Measurements from ENCODE around the gene PSMC2.

- TF ChIP-seq CTCF (IDR thresholded peaks at IDR 0.05) (no peak), POLR2A (IDR thresholded peaks at IDR 0.05) (no peak)
Observed at GRCh38 chr7:103343758-103344452, 3.5 kb upstream of the PSMC2 start.

Data from heart left ventricle (tissue), 13 donors.